ENCODE measurements around the gene ZNF628.
"Not testable (repeated sequence)": the region's sequence is repeated elsewhere in the genome, so short reads cannot be mapped to it uniquely, and the experiment has no call there.

GRCh38 chr19:55448175-55448490, 28.3 kb upstream of the ZNF628 start:
- not testable (repeated sequence) for TF ChIP-seq GLIS3, ZNF70 (CRISPR knock-in tag; IDR thresholded peaks at IDR 0.05)

Data from SK-N-SH treated with all-trans-retinoic acid at 6 μM for 48 hours (cell line).